Ramos (cell line): ENCODE data around the gene TMEM135.

Experiments
- in situ Hi-C: fragments of 300-500 bp; cut with MboI; formaldehyde crosslinking; loops from one replicate; pipeline ENCODE4 v1.14.3; 2022; ENCODE audit warnings: low sequenced_read_pairs; ENCODE audit not compliant: unreplicated experiment

Gene TMEM135

GRCh38 chr11:87326594-87326993, 288.9 kb downstream of the TMEM135 start:
- in situ Hi-C loops: no loop called here

DNA sequence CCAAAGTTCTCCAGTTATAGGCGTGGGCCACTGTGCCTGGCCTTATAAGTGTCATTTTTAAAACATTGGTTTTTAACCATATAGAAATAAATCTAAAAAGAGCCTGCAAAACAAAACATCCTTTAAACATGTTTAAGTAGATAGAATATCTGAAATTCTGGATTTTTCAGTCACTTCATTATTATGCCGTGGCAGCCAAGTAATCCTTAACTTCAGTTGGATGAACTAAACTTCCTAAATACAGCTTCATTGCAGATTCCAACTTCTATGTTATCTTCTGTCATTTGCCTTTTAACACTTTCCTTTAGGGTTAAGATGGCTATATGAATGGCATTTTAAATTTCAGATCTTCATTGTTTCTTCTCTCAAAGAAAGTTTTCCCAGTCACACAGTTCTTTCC, 291.4 kb downstream of the TMEM135 start:
- in situ Hi-C loops: no loop called here

DNA sequence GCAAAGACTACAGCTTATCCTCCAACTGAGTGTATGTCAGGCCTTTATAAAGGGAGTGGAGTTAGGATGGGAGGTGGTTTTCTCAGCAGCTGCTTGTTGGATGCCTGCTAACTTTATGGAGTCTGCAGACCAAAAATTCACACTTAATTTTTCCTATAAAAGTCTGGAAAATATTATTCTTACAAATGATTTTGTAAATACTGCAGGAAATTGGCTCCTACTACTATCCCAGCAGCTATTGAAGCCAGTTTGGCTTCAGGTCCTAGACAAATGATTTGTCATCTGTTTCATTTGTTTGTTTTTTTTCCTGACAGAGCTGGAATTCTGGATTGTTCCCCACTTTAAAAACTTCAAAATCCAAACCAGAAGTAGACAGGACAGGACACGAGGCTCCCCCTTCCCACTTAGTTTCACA, 292.5 kb downstream of the TMEM135 start:
- in situ Hi-C loops: no loop called here

- in situ Hi-C loops: no loop called here
Measured at GRCh38 chr11:87331273-87331672, 293.5 kb downstream of the TMEM135 start.

- in situ Hi-C loops: no loop called here
Measured at GRCh38 chr11:87338046-87338639, 300.4 kb downstream of the TMEM135 start.

GRCh38 chr11:87339416-87339815, 301.7 kb downstream of the TMEM135 start:
- in situ Hi-C loops: no loop called here

- in situ Hi-C loops: no loop called here
Measured at GRCh38 chr11:87347441-87347840, 309.7 kb downstream of the TMEM135 start.

DNA sequence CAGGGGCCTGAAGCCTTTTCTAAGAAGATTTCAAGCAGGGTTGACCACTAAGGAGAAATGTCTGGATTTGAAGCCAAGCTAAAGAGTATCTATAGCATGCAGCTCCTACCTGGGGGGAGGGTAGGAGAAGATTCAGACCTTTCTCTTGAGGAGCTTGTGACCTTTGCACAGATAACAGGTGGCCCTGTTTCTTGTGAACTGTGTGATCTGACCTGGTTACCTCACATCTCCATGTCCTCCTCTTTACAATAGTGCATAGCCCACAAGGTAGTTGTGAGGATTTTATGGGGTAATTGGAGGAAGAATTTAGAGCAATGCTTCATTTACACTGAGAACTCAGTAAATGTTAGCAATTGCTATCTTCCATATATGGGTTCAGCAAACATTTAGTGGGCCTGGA, 310.1 kb downstream of the TMEM135 start:
- in situ Hi-C loops: no loop called here

DNA sequence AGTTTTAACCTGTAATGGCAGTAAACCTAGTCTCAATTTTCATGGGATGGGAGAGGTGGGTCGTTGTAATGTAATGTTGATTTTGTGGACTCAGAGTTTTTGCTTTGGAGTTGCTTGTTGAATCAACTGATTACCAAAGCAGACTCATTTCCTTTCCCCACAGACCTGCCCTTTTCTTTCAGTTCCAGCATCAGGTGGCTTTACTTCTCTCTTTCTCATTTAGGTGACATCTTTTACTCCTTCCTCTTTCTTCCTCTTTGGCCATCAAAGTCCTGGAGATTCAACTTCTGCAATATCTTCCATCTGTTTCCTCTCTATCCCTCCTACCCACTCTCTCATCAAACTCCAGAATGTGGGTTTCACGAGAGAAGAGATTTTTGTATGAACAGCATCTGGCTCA, 313.9 kb downstream of the TMEM135 start:
- in situ Hi-C loops: loop anchor here (5.0 to 10.0 kb wide), 2 partner anchors 71 to 1193 kb away; no protein-coding TSS in a partner anchor

- in situ Hi-C loops: loop anchor here (5.0 to 10.0 kb wide), 2 partner anchors 69 to 1192 kb away; no protein-coding TSS in a partner anchor
Measured at GRCh38 chr11:87352759-87353707, 315.3 kb downstream of the TMEM135 start.

- in situ Hi-C loops: loop anchor here (5.0 to 10.0 kb wide), 2 partner anchors 68 to 1191 kb away; no protein-coding TSS in a partner anchor
Measured at GRCh38 chr11:87353771-87354345, 316.1 kb downstream of the TMEM135 start.

- in situ Hi-C loops: loop anchor here (10.0 kb wide), 1 partner anchor 1189 kb away; no protein-coding TSS in a partner anchor
Measured at GRCh38 chr11:87355596-87355995, 317.9 kb downstream of the TMEM135 start.

- in situ Hi-C loops: loop anchor here (10.0 kb wide), 1 partner anchor 1188 kb away; no protein-coding TSS in a partner anchor
Measured at GRCh38 chr11:87356428-87356827, 318.7 kb downstream of the TMEM135 start.

DNA sequence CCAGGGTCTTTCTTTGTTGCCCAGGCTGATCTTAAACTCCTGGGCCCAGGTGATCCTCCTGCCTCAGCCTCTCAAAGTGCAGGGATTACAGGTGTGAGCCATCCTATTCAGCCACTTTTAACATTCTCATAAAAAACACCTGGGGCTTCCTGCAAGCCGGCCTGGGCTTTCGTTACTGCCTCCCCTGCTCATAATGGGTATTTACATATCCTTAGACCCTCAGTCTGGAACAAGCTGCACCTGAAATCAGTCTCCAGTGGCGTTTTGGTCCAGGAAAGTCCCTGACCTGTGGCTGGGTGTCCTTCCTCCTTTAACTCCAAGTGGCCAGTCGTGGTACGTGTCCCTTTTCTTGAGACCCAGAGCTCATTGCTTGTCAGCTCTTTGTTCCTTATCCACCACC, 320.7 kb downstream of the TMEM135 start:
- in situ Hi-C loops: loop anchor here (10.0 kb wide), 1 partner anchor 1186 kb away; no protein-coding TSS in a partner anchor

GRCh38 chr11:87359401-87359800, 321.7 kb downstream of the TMEM135 start:
- in situ Hi-C loops: loop anchor here (10.0 kb wide), 1 partner anchor 1185 kb away; no protein-coding TSS in a partner anchor

GRCh38 chr11:87361891-87362290, 324.2 kb downstream of the TMEM135 start:
- in situ Hi-C loops: no loop called here

- in situ Hi-C loops: no loop called here
Measured at GRCh38 chr11:87366346-87366745, 328.6 kb downstream of the TMEM135 start.

DNA sequence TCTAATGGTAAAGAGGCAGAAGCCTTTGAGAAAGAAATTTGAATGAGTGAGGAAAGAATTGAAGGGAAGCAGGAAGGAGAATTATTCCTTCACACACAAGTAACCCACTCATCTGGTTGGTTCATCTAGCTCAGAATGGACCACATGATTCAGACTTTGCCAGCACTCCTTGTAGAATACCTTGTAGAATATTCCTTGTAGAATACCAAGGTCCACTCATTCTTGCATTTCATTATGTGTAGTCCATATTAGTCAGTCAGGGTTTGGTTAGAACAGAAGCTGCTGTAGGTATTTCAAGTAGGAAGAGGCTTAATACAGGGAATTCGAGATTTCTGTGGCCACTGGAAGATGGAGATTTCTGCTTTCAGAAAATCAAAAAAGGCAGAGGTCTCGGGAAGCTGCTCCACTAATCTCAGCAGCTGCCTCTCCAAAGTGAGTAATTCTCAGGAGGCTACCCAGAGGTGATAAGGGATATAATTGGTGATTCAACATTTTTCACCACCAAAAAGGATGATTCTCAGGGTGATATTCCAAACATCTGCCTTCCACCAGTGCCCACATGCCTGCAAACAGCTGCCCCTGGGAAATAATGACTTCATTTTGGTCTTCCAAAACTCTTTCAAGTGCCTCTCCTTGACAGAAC, 329.1 kb downstream of the TMEM135 start:
- in situ Hi-C loops: no loop called here

- in situ Hi-C loops: no loop called here
Measured at GRCh38 chr11:87368151-87368550, 330.4 kb downstream of the TMEM135 start.

GRCh38 chr11:87368858-87369480, 331.2 kb downstream of the TMEM135 start:
- in situ Hi-C loops: no loop called here
